ENCODE data around the gene FAM53A.

DNA sequence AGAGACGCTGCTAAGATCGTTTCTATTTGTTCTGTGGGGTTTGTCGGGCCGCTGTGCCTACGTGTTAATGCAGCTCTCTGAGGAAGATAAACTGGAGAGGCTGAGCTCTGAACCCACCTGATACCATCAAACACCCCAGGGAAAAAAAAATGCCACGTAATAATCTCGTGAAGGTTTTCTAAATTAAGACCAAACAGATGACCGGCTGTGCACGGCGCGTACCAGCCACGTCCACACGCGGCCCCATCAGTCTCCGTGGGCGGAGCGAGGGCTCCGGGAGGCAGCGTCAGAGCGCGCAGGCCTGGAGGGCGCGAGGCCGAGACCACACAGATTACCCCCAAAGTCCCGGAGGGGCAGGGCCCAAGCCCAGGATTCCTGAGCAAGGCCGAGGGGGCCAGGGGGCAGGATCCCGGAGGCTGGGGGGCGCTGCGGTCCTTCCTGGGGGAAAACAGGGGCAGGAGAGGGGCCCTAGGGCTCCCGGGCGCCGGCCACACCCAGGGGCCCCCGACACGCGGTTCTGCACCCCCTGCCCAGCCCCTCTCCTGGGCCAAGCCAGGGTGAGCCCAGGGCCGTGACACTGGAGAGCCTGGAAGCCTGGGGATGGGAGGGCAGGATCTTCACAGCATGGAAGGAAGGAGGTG is 91.9 kb downstream of the FAM53A start:
- no peak for TF ChIP-seq CTCF (IDR thresholded peaks at IDR 0.05; ENCODE audit: low read depth, low read length, missing input control)
- no peak for TF ChIP-seq EGR1 (IDR thresholded peaks at IDR 0.05; ENCODE audit: low read depth in 2 of 2)
- no peak for TF ChIP-seq ZBTB33 (IDR thresholded peaks at IDR 0.05)
- no peak for TF ChIP-seq MAX (IDR thresholded peaks at IDR 0.05)
- TF ChIP-seq REST (IDR thresholded peaks at IDR 0.05): no peak
- TF ChIP-seq RAD21 (IDR thresholded peaks at IDR 0.05): no peak
- TF ChIP-seq SP1 (IDR thresholded peaks at IDR 0.05): no peak
- TF ChIP-seq TAF1 (conservative IDR thresholded peaks at IDR 0.05): no peak
- TF ChIP-seq YY1 (IDR thresholded peaks at IDR 0.05): no peak
